AG10803 (cell line): ENCODE measurements around the gene BOC.
A peak's percentile ranks its signal among the peaks of the same experiment; 100 is the strongest.

Experiments used
- DNase-seq: peaks from one replicate; pipeline ENCODE4 v3.0.0; 2010; ENCODE audit warnings: low read depth
- H3K4me3 ChIP-seq: 2 replicates; pipeline ENCODE4 v1.5.1; 2011; ENCODE audit warnings: mild to moderate bottlenecking, low read length, control low read depth
- TF ChIP-seq, protein P1 (sequence below): conservative IDR thresholded peaks from 2 replicates; pipeline ENCODE4 v1.5.1; 2011; ENCODE audit warnings: mild to moderate bottlenecking, low read length, control low read depth, inconsistent platforms

BOC gene

DNA sequence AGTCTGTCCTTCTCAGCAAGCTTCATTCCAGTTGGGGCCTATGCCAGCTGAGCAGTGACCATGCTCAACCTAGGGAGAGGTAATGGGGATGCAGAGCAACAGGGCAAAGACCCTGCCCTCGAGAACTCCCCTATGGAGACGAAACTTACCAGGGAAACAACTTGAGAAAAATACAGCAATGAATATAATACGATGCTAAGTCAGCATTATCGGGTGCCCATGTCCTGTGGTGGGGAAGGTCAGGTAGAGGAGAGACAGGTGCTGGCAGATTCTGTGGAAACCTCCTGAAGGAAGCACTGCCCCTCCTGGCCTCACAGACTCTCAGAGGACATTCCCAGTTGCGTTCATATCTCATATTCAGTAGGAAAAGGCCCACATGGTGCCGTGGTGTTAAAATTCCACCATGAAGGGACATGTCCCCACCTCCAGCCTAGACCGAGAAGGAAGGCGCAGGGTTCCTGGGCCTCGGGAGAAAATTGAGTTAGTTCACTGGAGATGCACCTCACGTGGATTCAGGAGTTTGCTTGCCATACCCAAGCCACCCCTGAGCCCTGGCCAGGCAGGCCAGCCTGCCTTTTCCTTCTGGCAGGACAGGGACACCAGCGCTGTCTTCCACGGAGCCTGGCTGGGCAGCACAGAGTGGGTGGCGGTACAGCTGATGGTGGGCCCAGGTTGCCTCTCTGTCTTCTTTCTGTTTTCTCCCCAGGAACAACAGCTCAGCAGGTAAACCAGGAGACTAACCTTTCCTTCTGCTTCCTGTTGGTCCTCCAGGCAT is 62.4 kb downstream of the BOC start:
- TF ChIP-seq, protein P1, sequence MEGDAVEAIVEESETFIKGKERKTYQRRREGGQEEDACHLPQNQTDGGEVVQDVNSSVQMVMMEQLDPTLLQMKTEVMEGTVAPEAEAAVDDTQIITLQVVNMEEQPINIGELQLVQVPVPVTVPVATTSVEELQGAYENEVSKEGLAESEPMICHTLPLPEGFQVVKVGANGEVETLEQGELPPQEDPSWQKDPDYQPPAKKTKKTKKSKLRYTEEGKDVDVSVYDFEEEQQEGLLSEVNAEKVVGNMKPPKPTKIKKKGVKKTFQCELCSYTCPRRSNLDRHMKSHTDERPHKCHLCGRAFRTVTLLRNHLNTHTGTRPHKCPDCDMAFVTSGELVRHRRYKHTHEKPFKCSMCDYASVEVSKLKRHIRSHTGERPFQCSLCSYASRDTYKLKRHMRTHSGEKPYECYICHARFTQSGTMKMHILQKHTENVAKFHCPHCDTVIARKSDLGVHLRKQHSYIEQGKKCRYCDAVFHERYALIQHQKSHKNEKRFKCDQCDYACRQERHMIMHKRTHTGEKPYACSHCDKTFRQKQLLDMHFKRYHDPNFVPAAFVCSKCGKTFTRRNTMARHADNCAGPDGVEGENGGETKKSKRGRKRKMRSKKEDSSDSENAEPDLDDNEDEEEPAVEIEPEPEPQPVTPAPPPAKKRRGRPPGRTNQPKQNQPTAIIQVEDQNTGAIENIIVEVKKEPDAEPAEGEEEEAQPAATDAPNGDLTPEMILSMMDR, result no peak
- no peak overlapping the region for H3K4me3 ChIP-seq
- no peak for DNase-seq

DNA sequence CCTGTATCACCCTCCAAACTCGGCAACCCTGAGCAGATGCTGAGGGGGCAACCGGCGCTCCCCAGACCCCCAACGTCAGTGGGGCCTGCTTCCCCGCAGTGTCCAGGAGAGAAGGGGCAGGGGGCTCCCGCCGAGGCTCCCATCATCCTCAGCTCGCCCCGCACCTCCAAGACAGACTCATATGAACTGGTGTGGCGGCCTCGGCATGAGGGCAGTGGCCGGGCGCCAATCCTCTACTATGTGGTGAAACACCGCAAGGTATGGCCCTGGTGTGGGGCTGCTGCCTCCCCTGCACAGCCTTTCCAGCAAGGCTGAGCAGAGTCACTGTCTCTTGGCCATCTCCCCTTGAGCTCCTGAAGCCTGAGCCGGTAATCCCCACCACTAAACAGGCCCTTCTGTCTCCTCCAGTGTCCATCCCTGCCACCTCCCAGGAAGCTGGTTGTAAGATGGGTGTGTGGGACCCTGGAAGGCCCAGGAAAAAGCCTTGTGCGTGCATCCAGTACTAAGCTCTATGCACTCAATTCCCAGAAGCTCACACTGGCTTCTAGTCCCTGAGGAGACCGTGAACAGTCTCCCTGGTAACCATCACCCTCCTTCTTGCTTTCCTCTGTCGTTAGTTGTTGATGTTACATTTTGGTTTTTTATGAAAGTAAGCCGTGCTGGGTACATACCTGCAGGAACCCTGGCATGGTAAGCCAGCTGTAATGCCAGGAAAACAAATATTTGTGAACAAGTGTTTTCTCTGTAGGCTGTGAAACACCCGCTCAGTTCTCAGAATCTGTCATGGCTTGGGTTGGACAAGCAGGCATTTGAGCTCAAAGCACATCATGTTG is 63.3 kb downstream of the BOC start:
- TF ChIP-seq, protein P1, result no peak
- DNase-seq, result no peak
- H3K4me3 ChIP-seq, result no peak overlapping the region

DNA sequence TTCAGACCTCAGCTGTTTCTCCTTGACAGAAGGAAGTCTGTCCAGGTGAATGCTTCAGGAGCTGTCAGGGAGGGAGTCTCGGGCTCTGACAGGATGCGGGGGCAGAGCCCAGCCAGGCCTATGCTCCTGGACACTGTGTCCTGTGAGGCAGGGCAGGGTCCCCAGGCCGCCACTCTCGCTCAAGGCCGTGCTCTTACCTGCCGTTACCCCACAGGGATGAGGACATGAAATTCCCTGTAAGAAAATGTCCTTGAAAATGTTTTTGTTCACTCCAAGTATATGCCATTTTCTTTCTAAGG is 63.9 kb downstream of the BOC start:
- no peak for DNase-seq
- H3K4me3 ChIP-seq, result no peak overlapping the region
- TF ChIP-seq, protein P1, result no peak

DNA sequence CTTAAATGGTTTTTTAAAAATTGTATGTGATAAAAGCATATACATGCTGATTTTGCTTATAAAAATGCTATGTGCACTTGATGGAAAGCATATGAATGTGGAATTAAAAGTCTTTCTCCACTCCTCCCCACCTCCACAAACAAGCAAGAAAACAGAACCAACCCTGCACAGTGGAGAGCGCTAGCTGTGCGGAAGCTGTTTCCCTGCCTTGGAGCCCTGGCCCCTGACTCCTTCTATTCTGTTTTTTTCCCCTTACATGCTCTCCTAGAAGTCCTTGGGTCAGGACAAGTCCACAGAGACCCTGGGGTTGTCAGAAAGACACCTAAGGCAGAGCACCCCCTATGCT is 64.2 kb downstream of the BOC start:
- DNase-seq, result no peak
- H3K4me3 ChIP-seq, result no peak overlapping the region
- TF ChIP-seq, protein P1, result no peak

DNA sequence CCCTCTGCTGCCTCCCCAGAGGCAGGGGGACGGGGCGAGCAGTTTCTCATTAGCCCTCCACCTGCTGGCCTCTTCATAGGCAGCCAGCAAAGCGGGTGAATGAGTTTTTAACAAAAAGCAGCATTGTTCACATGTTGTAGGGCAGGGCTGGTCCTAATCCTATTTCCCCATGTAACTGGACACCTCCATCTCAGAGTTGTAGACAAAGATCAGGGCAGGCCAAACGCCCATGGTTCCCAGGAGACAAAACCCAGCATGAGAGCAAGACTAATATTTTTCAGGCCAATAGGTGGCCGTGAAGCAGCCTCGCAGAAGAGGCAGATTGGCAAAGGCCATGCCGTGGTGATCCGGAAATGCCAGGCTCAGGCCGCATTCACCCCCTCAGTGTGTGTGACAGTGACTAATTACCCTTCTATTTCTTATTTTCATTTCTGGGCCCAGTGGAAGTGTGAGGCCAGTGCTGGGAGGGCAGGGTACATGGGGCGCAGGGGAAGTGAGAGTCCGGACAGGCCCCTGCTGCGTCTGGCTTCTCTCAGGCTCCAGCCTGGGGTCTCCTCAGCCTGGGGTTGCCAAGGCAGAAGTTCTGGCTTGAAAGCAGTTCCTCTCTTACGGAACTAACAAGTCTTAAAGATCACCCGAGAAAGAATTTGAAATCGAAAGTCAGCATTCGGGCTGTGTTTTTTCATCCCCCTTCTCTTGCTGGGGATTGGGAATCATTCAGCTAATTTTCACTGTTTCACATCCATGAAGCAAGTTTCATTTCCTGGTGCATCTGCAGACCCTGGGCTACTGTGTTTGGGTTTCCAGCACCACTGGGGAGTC is 64.8 kb downstream of the BOC start:
- peak; percentile 83 for DNase-seq
- peak overlapping the region; percentile 54 for H3K4me3 ChIP-seq

DNA sequence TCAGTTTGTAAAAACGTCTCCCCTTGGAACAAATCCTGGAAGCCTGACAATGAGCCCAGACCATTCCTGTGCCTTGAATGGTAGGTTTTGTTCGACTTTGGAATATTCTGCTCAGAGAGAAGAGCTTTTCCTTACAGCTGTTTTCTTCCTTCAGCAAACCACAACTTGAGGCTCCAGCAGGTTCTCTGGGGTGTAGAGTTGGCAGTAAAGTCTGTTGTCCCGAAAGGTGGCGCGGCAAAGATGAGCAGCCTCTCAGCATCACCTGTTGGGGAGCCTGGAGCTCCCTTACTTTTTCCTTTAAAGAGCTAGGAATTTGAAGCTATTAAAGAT is 65.4 kb downstream of the BOC start:
- no peak for DNase-seq
- TF ChIP-seq, protein P1, result no peak
- peak overlapping the region; percentile 54 for H3K4me3 ChIP-seq

More for the DNA sequence above, 64.8 kb downstream of the BOC start:
- TF ChIP-seq, protein P1, result peak; percentile 23
